ENCODE results near the gene ACOT2. TPM values are rescaled to one million over a fixed set of nuclear protein-coding genes. Genes with fewer than 3 reads are reported as not detected.

ACOT2 gene
- total RNA-seq, 2 donors from 2014 or later = 5.3 to 7.9 TPM

DNA sequence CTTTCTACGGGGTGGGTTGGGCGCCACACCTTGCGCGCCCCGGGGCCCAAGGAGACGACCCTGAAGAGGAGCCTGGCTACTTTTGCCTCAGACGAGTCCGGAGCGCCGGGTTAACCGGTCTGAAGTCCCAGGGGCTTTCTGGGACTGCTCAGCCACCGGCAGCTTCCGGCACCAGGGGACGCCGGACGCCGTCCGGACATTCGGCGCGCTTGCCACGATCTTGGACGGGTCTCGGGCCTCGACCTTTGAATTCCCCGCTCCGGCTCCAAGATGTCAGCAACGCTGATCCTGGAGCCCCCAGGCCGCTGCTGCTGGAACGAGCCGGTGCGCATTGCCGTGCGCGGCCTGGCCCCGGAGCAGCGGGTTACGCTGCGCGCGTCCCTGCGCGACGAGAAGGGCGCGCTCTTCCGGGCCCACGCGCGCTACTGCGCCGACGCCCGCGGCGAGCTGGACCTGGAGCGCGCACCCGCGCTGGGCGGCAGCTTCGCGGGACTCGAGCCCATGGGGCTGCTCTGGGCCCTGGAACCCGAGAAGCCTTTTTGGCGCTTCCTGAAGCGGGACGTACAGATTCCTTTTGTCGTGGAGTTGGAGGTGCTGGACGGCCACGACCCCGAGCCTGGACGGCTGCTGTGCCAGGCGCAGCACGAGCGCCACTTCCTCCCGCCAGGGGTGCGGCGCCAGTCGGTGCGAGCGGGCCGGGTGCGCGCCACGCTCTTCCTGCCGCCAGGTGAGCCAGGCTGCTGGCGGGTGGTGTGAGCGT, 22.9 kb downstream of the ACOT2 start, which contains the start of gene ACOT4:
Gene ACOT4 (plus strand): TSS at position 184 of the 760 bp plus-strand sequence. CDS start 87 bp downstream, at position 271.
- no peaks in the 10 kb centered on the region for H3K36me3 Mint-ChIP-seq
- ATAC-seq (peak; percentile 83 to 87), DNase-seq (ENCODE audit: low spot score in 2 of 2) (peak; percentile 56 to 60)
- no peaks in the 10 kb centered on the region for H3K9me3 Mint-ChIP-seq
- peak within 1 kb of the TSS; percentile 43 to 50 for H3K27ac Mint-ChIP-seq

DNA sequence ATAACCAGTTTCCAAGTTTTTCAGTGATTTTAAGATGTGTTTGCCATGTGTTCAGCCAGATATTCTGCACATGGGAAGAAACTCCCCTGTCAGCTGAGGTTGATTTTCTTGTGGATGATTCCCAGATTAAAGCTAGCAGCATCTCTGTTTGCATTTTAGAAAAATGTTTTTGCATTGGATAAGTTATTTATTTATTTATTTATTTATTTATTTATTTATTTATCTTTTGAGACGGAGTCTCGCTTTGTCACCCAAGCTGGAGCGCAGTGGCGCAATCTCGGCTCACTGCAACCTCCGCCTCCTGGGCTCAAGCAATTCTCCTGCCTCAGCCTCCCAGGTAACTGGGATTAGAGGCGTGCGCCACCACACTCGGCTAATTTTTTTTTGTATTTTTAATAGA, 25.5 kb downstream of the ACOT2 start:
- no peaks in the 10 kb centered on the region for H3K9me3 Mint-ChIP-seq
- H3K36me3 Mint-ChIP-seq = no peaks in the 10 kb centered on the region
- H3K27ac Mint-ChIP-seq = no peak overlapping the region
- DNase-seq (ENCODE audit: low spot score in 2 of 2) (no peak), ATAC-seq (no peak)

DNA sequence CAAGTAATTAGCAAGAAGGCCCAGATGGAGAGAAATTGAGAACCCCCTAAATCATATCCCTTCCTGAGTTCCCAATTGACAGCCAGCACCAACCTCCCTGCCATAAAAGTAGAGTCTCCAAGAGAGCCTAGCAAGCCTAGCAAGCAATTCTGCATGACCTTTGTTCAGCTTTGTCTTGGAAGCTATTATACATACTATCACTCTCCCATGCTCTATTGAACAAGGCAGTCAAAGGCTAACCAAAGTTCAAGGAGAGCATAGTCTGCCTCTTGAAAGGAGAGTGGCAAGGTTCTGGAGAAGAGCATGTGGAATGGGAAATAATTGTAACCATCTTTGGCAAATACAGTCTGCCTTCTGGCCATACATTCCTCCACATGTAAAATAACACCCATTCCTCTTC, 30.5 kb downstream of the ACOT2 start:
- Mint-ChIP-seq H3K36me3 (no peaks in the 10 kb centered on the region), H3K9me3 (no peaks in the 10 kb centered on the region), H3K27ac (no peak overlapping the region)
- no peak for DNase-seq (ENCODE audit: low spot score in 2 of 2)
- no peak for ATAC-seq

DNA sequence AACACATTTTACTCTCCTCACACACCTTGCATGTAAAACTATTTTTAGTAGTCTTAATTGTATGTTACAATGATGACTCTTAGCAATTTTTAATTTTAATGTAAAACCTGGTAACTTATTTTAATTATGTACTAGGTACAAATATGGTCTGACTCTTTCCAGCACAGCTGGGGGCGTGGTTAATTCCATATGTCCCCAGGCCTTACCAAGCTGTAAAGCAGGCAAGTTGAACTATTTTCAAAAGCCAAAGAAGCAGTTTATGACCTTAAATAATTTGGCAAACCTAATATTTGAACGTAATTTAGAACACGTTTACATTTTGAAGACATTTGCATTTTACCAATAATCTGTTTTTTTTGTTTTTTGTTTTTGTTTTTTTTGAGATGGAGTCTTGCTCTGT, 34.0 kb downstream of the ACOT2 start:
- Mint-ChIP-seq H3K36me3 (no peaks in the 10 kb centered on the region), H3K9me3 (no peaks in the 10 kb centered on the region), H3K27ac (no peak overlapping the region)
- no peak for ATAC-seq
- no peak for DNase-seq (ENCODE audit: low spot score in 2 of 2)

GRCh38 chr14:73606271-73606670, 37.3 kb downstream of the ACOT2 start:
- Mint-ChIP-seq H3K27ac (no peak overlapping the region), H3K9me3 (no peaks in the 10 kb centered on the region), H3K36me3 (no peaks in the 10 kb centered on the region)
- DNase-seq (ENCODE audit: low spot score in 2 of 2) (no peak), ATAC-seq (peak in 1 of 2 donors; percentile 69)

DNA sequence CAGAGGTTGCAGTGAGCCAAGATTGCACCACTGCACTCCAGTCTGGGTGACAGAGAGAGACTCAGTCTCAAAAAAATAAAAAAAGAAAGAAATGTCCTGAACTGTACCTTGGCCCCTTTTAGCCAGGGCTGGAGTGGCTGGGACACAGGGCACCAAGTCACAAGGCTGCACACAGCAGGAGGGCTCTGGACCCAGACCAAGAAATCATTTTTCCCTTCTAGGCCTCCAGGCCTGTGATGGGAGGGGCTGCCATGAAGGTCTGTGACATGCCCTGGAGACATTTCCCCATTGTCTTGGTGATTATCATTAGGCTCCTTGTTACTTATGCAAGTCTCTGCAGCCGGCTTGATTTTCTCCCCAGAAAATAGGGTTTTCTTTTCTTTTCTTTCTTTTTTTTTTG, 38.2 kb downstream of the ACOT2 start:
- no peaks in the 10 kb centered on the region for H3K9me3 Mint-ChIP-seq
- no peak overlapping the region for H3K27ac Mint-ChIP-seq
- H3K36me3 Mint-ChIP-seq = no peaks in the 10 kb centered on the region
- DNase-seq (ENCODE audit: low spot score in 2 of 2) (no peak), ATAC-seq (no peak)

DNA sequence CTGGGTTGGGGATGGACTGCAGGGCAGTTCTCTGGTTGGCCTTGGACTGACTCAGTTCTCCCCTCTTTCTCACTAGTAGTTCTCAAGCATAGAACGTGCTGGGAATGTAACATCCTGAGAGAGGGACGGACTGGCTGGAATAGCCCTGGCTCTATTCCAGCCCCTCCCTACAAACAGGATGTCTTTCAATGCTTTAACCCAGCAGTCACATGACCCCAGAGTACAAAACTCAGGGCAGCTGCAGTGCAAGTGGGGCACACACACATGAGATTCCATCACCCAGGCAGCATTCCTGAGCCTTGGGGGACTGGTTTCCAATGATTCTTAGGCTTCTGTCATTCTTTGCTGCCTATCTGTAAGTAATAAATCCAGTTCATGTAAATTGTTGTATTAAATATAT, 41.7 kb downstream of the ACOT2 start:
- no peak for DNase-seq (ENCODE audit: low spot score in 2 of 2)
- H3K9me3 Mint-ChIP-seq = no peaks in the 10 kb centered on the region
- H3K27ac Mint-ChIP-seq = no peak overlapping the region
- no peak for ATAC-seq
- H3K36me3 Mint-ChIP-seq = no peaks in the 10 kb centered on the region

DNA sequence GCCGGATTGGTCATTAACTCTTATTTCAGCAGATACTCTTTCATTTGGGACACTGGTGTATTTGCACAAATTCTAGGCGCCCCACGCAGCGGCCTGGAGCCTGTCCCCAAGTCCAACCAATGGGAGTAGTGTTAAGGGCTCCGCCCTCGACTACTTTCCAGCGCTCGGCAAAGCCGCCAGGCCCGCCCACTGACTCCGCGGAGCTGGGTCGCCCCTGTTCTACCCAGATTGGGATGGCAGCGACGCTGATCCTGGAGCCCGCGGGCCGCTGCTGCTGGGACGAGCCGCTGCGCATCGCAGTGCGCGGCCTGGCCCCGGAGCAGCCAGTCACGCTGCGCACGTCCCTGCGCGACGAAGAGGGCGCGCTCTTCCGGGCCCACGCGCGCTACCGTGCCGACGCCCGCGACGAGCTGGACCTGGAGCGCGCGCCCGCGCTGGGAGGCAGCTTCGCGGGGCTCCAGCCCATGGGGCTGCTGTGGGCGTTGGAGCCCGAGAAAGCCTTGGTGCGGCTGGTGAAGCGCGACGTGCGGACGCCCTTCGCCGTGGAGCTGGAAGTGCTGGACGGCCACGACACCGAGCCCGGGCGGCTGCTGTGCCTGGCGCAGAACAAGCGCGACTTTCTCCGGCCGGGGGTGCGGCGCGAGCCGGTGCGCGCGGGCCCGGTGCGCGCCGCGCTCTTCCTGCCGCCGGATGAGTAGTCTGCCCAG, 43.5 kb downstream of the ACOT2 start, which contains the start of gene ACOT6:
Gene ACOT6 (plus strand): TSS at position 179 of the 707 bp plus-strand sequence. CDS start 55 bp downstream, at position 234.
- no peak within 1 kb of the TSS for H3K27ac Mint-ChIP-seq
- no peaks in the 10 kb centered on the region for H3K36me3 Mint-ChIP-seq
- H3K9me3 Mint-ChIP-seq = no peaks in the 10 kb centered on the region
- DNase-seq (ENCODE audit: low spot score in 2 of 2) = peak; percentile 62 to 71
- ATAC-seq = peak; percentile 89 to 94

DNA sequence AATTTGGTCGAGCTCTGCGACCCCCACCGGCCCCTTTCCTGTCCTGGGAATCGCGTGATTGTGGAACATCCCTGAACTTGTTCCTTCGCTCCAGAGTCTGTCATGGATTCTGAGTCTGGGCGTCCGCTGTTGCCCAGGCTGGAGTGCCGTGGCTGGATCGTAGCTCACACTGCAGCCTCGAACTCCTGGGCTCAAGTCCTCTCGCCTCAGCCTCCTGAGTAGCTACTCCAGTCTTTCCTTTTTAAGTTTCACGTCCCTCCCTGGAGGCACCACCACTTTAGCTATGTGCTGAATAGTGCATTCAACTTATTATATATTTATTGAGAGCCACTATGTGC, 44.0 kb downstream of the ACOT2 start:
- no peaks in the 10 kb centered on the region for H3K36me3 Mint-ChIP-seq
- peak; percentile 2 to 14 for ATAC-seq
- no peak overlapping the region for H3K27ac Mint-ChIP-seq
- DNase-seq (ENCODE audit: low spot score in 2 of 2) = no peak
- H3K9me3 Mint-ChIP-seq = no peaks in the 10 kb centered on the region

GRCh38 chr14:73613419-73613963, 44.5 kb downstream of the ACOT2 start:
- no peak for DNase-seq (ENCODE audit: low spot score in 2 of 2)
- no peaks in the 10 kb centered on the region for H3K36me3 Mint-ChIP-seq
- no peaks in the 10 kb centered on the region for H3K9me3 Mint-ChIP-seq
- no peak for ATAC-seq
- no peak overlapping the region for H3K27ac Mint-ChIP-seq

DNA sequence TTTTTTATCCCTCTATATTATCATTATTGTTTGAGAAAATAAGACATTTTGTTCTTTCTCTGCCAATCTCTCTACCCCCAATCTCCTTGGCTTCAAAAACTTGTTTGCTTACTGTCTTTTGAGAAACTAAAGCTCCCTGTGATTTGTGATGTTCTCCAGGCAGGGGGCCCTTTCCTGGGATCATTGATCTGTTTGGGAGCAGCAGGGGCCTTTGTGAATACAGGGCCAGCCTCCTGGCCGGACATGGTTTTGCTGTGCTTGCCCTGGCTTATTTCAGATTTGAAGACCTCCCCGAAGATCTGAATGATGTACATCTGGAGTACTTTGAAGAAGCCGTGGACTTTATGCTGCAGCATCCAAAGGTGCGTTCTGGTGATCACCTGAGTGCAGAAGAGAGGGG, 47.8 kb downstream of the ACOT2 start:
- no peak for ATAC-seq
- Mint-ChIP-seq H3K9me3 (no peaks in the 10 kb centered on the region), H3K27ac (no peak overlapping the region), H3K36me3 (no peaks in the 10 kb centered on the region)
- no peak for DNase-seq (ENCODE audit: low spot score in 2 of 2)

DNA sequence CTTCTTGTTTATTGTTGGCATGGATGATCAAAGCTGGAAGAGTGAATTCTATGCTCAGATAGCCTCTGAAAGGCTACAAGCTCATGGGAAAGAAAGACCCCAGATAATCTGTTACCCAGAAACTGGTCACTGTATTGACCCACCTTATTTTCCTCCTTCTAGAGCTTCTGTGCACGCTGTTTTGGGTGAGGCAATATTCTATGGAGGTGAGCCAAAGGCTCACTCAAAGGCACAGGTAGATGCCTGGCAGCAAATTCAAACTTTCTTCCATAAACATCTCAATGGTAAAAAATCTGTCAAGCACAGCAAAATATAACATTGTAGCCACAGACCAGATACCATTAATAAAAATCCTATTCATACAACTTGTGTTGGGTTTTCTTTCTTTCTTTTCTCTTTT, 50.5 kb downstream of the ACOT2 start:
- ATAC-seq = no peak
- DNase-seq (ENCODE audit: low spot score in 2 of 2) = no peak
- no peak overlapping the region for H3K27ac Mint-ChIP-seq
- no peaks in the 10 kb centered on the region for H3K9me3 Mint-ChIP-seq
- H3K36me3 Mint-ChIP-seq = no peaks in the 10 kb centered on the region

GRCh38 chr14:73620268-73620667, 51.3 kb downstream of the ACOT2 start:
- H3K9me3 Mint-ChIP-seq = no peaks in the 10 kb centered on the region
- H3K36me3 Mint-ChIP-seq = no peaks in the 10 kb centered on the region
- DNase-seq (ENCODE audit: low spot score in 2 of 2) (no peak), ATAC-seq (no peak)
- peak overlapping the region in 1 of 2 donors; percentile 29 for H3K27ac Mint-ChIP-seq

- Mint-ChIP-seq H3K27ac (no peak overlapping the region), H3K36me3 (no peaks in the 10 kb centered on the region), H3K9me3 (no peaks in the 10 kb centered on the region)
- ATAC-seq (no peak), DNase-seq (ENCODE audit: low spot score in 2 of 2) (no peak)
These were observed 54.6 kb downstream of the ACOT2 start for GRCh38 chr14:73623504-73624054.
